PFSK-1 (cell line): Measurements from ENCODE around the gene MC4R.

Source experiments
- FOXP2 ChIP-seq: optimal IDR thresholded peaks from 2 replicates; pipeline ENCODE3; 2011; ENCODE audit warnings: borderline replicate concordance, control low read depth, inconsistent platforms; ENCODE audit not compliant: insufficient read depth; ENCODE audit errors: extremely low read length, extremely low read depth
- POLR2AphosphoS5 ChIP-seq: IDR thresholded peaks from 2 replicates; pipeline ENCODE4 v1.6.1; 2012; ENCODE audit warnings: low read depth, mild to moderate bottlenecking, control low read depth, low read length, moderate library complexity
- REST ChIP-seq, 2 experiments: IDR thresholded peaks; 2 replicates each; pipeline versions ENCODE4 v1.6.1 to v1.8.0; 2011 to 2012; ENCODE audit warnings: low read depth in 2 of 2, low read length in 2 of 2, control low read depth in 1 of 2, inconsistent platforms in 1 of 2, mild to moderate bottlenecking in 1 of 2, moderate library complexity in 1 of 2; ENCODE audit not compliant: insufficient read depth in 1 of 2
- SIN3A ChIP-seq: IDR thresholded peaks from 2 replicates; pipeline ENCODE4 v1.6.1; 2012; ENCODE audit warnings: mild to moderate bottlenecking, low read length, moderate library complexity, borderline replicate concordance; ENCODE audit not compliant: insufficient read depth
- TAF1 ChIP-seq: IDR thresholded peaks from 2 replicates; pipeline ENCODE4 v1.6.1; 2012; ENCODE audit warnings: low read length, control low read depth, borderline replicate concordance; ENCODE audit not compliant: insufficient read depth

MC4R gene

GRCh38 chr18:60406721-60407120 lies 34.1 kb upstream of the MC4R start:
- TF ChIP-seq TAF1 (no peak), REST (IDR thresholded peaks at IDR 0.05; ENCODE audit: insufficient read depth in 1 of 2, low read depth in 2 of 2, low read length in 2 of 2) (no peak), POLR2AphosphoS5 (no peak), SIN3A (no peak), FOXP2 (no peak)

GRCh38 chr18:60404486-60405085 lies 32.0 kb upstream of the MC4R start:
- no peak for TF ChIP-seq FOXP2
- TF ChIP-seq TAF1 = no peak
- TF ChIP-seq POLR2AphosphoS5 = no peak
- no peak for TF ChIP-seq REST (IDR thresholded peaks at IDR 0.05; ENCODE audit: insufficient read depth in 1 of 2, low read depth in 2 of 2, low read length in 2 of 2)
- no peak for TF ChIP-seq SIN3A

- no peak for TF ChIP-seq POLR2AphosphoS5
- no peak for TF ChIP-seq FOXP2
- TF ChIP-seq TAF1 = no peak
These were observed 28.8 kb upstream of the MC4R start for GRCh38 chr18:60401346-60401745.

- no peak for TF ChIP-seq TAF1
- no peak for TF ChIP-seq REST (IDR thresholded peaks at IDR 0.05; ENCODE audit: insufficient read depth in 1 of 2, low read depth in 2 of 2, low read length in 2 of 2)
- no peak for TF ChIP-seq POLR2AphosphoS5
- TF ChIP-seq FOXP2 = no peak
- TF ChIP-seq SIN3A = no peak
These were observed 19.1 kb upstream of the MC4R start for GRCh38 chr18:60391571-60392226.

- TF ChIP-seq FOXP2 = no peak
- no peak for TF ChIP-seq REST (IDR thresholded peaks at IDR 0.05; ENCODE audit: insufficient read depth in 1 of 2, low read depth in 2 of 2, low read length in 2 of 2)
- TF ChIP-seq POLR2AphosphoS5 = no peak
- no peak for TF ChIP-seq SIN3A
- no peak for TF ChIP-seq TAF1
These were observed 16.7 kb upstream of the MC4R start for GRCh38 chr18:60389314-60389713.
